GM12872 (cell line): ENCODE results near the gene IL13RA2.

Experiments used
- CTCF ChIP-seq: IDR thresholded peaks from 3 replicates; pipeline ENCODE4 v1.5.1; 2011; ENCODE audit warnings: low read depth, mild to moderate bottlenecking, low read length, moderate library complexity; ENCODE audit not compliant: insufficient read depth

The IL13RA2 gene

GRCh38 chrX:115040417-115040816, 23.0 kb upstream of the IL13RA2 start:
- no peak for TF ChIP-seq CTCF

- no peak for TF ChIP-seq CTCF
Observed at GRCh38 chrX:115038406-115038805, 21.0 kb upstream of the IL13RA2 start.

- TF ChIP-seq CTCF = no peak
Observed at GRCh38 chrX:115036029-115036428, 18.6 kb upstream of the IL13RA2 start.

GRCh38 chrX:115031989-115032388, 14.6 kb upstream of the IL13RA2 start:
- no peak for TF ChIP-seq CTCF

GRCh38 chrX:115030625-115031024, 13.2 kb upstream of the IL13RA2 start:
- TF ChIP-seq CTCF = no peak

GRCh38 chrX:115029869-115030570, 12.6 kb upstream of the IL13RA2 start:
- no peak for TF ChIP-seq CTCF

GRCh38 chrX:115029440-115029839, 12.0 kb upstream of the IL13RA2 start:
- no peak for TF ChIP-seq CTCF
